ENCODE measurements around the gene MYO1D. TPM values are rescaled to one million over a fixed set of nuclear protein-coding genes. Genes with fewer than 3 reads are reported as not detected.

Gene MYO1D
- total RNA-seq, 1 donor from 2014 or later = 11.9 TPM

GRCh38 chr17:32731556-32732295, 145.2 kb downstream of the MYO1D start:
- Mint-ChIP-seq H3K9me3 (no peaks in the 10 kb centered on the region), H3K27ac (ENCODE audit: unreplicated experiment) (no peak overlapping the region), H3K4me3 (no peak overlapping the region), H3K4me1 (peaks cover 10% of the 10 kb centered on the region), H3K27me3 (ENCODE audit: low read depth) (no peaks in the 10 kb centered on the region), H3K36me3 (ENCODE audit: low read depth) (peaks cover 2% of the 10 kb centered on the region)
- DNase-seq (ENCODE audit: low read depth, low spot score) = no peak
- no peak for TF ChIP-seq CTCF (conservative IDR thresholded peaks at IDR 0.05)

GRCh38 chr17:32727681-32728080, 149.2 kb downstream of the MYO1D start:
- Mint-ChIP-seq H3K4me3 (no peak overlapping the region), H3K27ac (ENCODE audit: unreplicated experiment) (no peak overlapping the region), H3K9me3 (peaks cover 6% of the 10 kb centered on the region), H3K4me1 (peaks cover 3% of the 10 kb centered on the region), H3K36me3 (ENCODE audit: low read depth) (peaks cover 9% of the 10 kb centered on the region), H3K27me3 (ENCODE audit: low read depth) (no peaks in the 10 kb centered on the region)
- DNase-seq (ENCODE audit: low read depth, low spot score) = no peak
- TF ChIP-seq CTCF (conservative IDR thresholded peaks at IDR 0.05) = no peak

- Mint-ChIP-seq H3K27me3 (ENCODE audit: low read depth) (no peaks in the 10 kb centered on the region), H3K36me3 (ENCODE audit: low read depth) (peaks cover 9% of the 10 kb centered on the region), H3K9me3 (peaks cover 6% of the 10 kb centered on the region), H3K4me3 (no peak overlapping the region), H3K27ac (ENCODE audit: unreplicated experiment) (no peak overlapping the region), H3K4me1 (no peaks in the 10 kb centered on the region)
- DNase-seq (ENCODE audit: low read depth, low spot score) = no peak
- TF ChIP-seq CTCF (conservative IDR thresholded peaks at IDR 0.05) = no peak
Measured at GRCh38 chr17:32725697-32726096, 151.2 kb downstream of the MYO1D start.

GRCh38 chr17:32723310-32723955, 153.5 kb downstream of the MYO1D start:
- Mint-ChIP-seq H3K36me3 (ENCODE audit: low read depth) (peaks cover 9% of the 10 kb centered on the region), H3K4me3 (no peak overlapping the region), H3K4me1 (no peaks in the 10 kb centered on the region), H3K27ac (ENCODE audit: unreplicated experiment) (no peak overlapping the region), H3K9me3 (peaks cover 6% of the 10 kb centered on the region), H3K27me3 (ENCODE audit: low read depth) (no peaks in the 10 kb centered on the region)
- no peak for DNase-seq (ENCODE audit: low read depth, low spot score)
- no peak for TF ChIP-seq CTCF (conservative IDR thresholded peaks at IDR 0.05)

- no peak for TF ChIP-seq CTCF (conservative IDR thresholded peaks at IDR 0.05)
- H3K9me3 Mint-ChIP-seq = peaks cover 6% of the 10 kb centered on the region
- H3K36me3 Mint-ChIP-seq (ENCODE audit: low read depth) = peaks cover 9% of the 10 kb centered on the region
- H3K27me3 Mint-ChIP-seq (ENCODE audit: low read depth) = no peaks in the 10 kb centered on the region
- DNase-seq (ENCODE audit: low read depth, low spot score) = no peak
- H3K4me1 Mint-ChIP-seq = no peaks in the 10 kb centered on the region
- no peak overlapping the region for H3K27ac Mint-ChIP-seq (ENCODE audit: unreplicated experiment)
- H3K4me3 Mint-ChIP-seq = no peak overlapping the region
Measured at GRCh38 chr17:32722733-32723132, 154.2 kb downstream of the MYO1D start.
